ENCODE data around the gene DCANP1.
"Not testable (repeated sequence)": the region's sequence is repeated elsewhere in the genome, so short reads cannot be mapped to it uniquely, and the experiment has no call there.

The DCANP1 gene

GRCh38 chr5:135447298-135447929, at the start of gene DCANP1:
DCANP1 (minus strand) TSS chr5:135447348; CDS start chr5:135447108, 240 bp downstream.
- DNase-seq (ENCODE audit: low read depth in 2 of 2), result no peak

- not testable (repeated sequence) for DNase-seq (ENCODE audit: low read depth in 2 of 2)
Observed at GRCh38 chr5:135495531-135495930, 48.4 kb upstream of the DCANP1 start.

GRCh38 chr5:135494196-135494595, 47.0 kb upstream of the DCANP1 start:
- no peak for DNase-seq (ENCODE audit: low read depth in 2 of 2)

GRCh38 chr5:135493406-135494180, 46.4 kb upstream of the DCANP1 start:
- no peak for DNase-seq (ENCODE audit: low read depth in 2 of 2)

GRCh38 chr5:135492319-135492626, 45.1 kb upstream of the DCANP1 start:
- no peak for DNase-seq (ENCODE audit: low read depth in 2 of 2)

GRCh38 chr5:135491552-135492318, 44.6 kb upstream of the DCANP1 start:
- no peak for DNase-seq (ENCODE audit: low read depth in 2 of 2)

- no peak for DNase-seq (ENCODE audit: low read depth in 2 of 2)
Observed at GRCh38 chr5:135491038-135491551, 43.9 kb upstream of the DCANP1 start.

- no peak for DNase-seq (ENCODE audit: low read depth in 2 of 2)
Observed at GRCh38 chr5:135490245-135491037, 43.3 kb upstream of the DCANP1 start.

GRCh38 chr5:135489466-135490244, 42.5 kb upstream of the DCANP1 start:
- no peak for DNase-seq (ENCODE audit: low read depth in 2 of 2)

GRCh38 chr5:135488727-135489465, 41.7 kb upstream of the DCANP1 start:
- no peak for DNase-seq (ENCODE audit: low read depth in 2 of 2)

- DNase-seq (ENCODE audit: low read depth in 2 of 2), result no peak
Observed at GRCh38 chr5:135487839-135488514, 40.8 kb upstream of the DCANP1 start.

- no peak for DNase-seq (ENCODE audit: low read depth in 2 of 2)
Observed at GRCh38 chr5:135487037-135487395, 39.9 kb upstream of the DCANP1 start.

GRCh38 chr5:135486131-135487036, 39.2 kb upstream of the DCANP1 start:
- DNase-seq (ENCODE audit: low read depth in 2 of 2), result no peak

GRCh38 chr5:135484674-135485086, 37.5 kb upstream of the DCANP1 start:
- no peak for DNase-seq (ENCODE audit: low read depth in 2 of 2)

GRCh38 chr5:135483254-135483653, 36.1 kb upstream of the DCANP1 start:
- no peak for DNase-seq (ENCODE audit: low read depth in 2 of 2)

- no peak for DNase-seq (ENCODE audit: low read depth in 2 of 2)
Observed at GRCh38 chr5:135482381-135482933, 35.3 kb upstream of the DCANP1 start.

- DNase-seq (ENCODE audit: low read depth in 2 of 2), result no peak
Observed at GRCh38 chr5:135481909-135482311, 34.8 kb upstream of the DCANP1 start.

- no peak for DNase-seq (ENCODE audit: low read depth in 2 of 2)
Observed at GRCh38 chr5:135481387-135481786, 34.2 kb upstream of the DCANP1 start.

Measured in activated CD4-positive, alpha-beta T cell treated with anti-CD3 and anti-CD28 coated beads for 24 hours (primary cell).